ENCODE results near the gene HENMT1.

HENMT1 gene

DNA sequence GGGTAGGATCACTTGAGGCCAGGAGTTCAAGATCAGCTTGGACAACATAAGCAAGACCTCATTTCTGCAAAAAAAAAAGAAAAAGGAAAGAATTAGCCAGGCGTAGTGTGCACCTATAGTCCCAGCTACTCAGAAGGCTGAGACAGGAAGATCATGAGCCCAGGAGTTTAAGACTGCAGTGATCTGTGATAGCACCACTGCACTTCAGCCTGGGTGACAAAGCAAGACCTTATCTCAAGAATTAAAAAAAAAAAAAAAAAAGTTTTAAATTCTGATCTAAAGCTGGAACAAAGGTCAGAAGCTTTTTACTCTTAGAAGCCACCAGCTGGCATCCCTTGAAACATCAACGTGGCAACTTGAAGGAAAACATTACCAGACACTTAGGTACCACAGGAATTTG lies 45.3 kb downstream of the HENMT1 start:
- H3K4me1 ChIP-seq (ENCODE audit: control insufficient read depth, low read depth, low read length) = no peaks in the 10 kb centered on the region
- no peaks in the 10 kb centered on the region for H3K9me3 ChIP-seq (ENCODE audit: control insufficient read depth, low read depth, low read length)
- no peak overlapping the region for H3K27ac ChIP-seq (ENCODE audit: low read length)
- no peaks in the 10 kb centered on the region for H3K27me3 ChIP-seq (ENCODE audit: control insufficient read depth, insufficient read depth, low read length)
- no peak overlapping the region for H3K9ac ChIP-seq (ENCODE audit: low read length)
- H3K4me3 ChIP-seq (ENCODE audit: low read length) = no peak overlapping the region
- H3K36me3 ChIP-seq (ENCODE audit: control insufficient read depth, low read depth, low read length) = peaks cover 5% of the 10 kb centered on the region

DNA sequence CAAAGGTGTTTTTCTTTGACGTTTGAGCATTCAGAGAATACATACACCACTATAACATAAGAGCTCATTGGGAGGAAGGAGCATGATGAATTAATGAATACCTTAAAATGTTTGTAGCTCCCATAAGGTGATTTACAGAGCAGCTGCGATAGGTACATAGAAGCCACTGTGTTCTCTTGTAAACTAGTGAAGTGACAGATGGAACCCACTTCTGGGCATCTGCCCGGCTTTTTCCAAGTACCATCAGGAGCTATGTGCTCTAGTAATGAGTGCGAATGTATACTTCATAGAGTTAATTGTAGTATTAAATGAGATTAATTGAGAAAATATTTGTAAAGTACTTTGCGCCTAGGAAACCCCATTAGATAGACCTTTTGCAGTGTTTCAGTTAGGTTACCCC lies 48.4 kb downstream of the HENMT1 start:
- H3K9ac ChIP-seq (ENCODE audit: low read length) = no peak overlapping the region
- H3K27ac ChIP-seq (ENCODE audit: low read length) = no peak overlapping the region
- H3K36me3 ChIP-seq (ENCODE audit: control insufficient read depth, low read depth, low read length) = peaks cover 5% of the 10 kb centered on the region
- no peaks in the 10 kb centered on the region for H3K9me3 ChIP-seq (ENCODE audit: control insufficient read depth, low read depth, low read length)
- H3K4me1 ChIP-seq (ENCODE audit: control insufficient read depth, low read depth, low read length) = no peaks in the 10 kb centered on the region
- no peak overlapping the region for H3K4me3 ChIP-seq (ENCODE audit: low read length)
- H3K27me3 ChIP-seq (ENCODE audit: control insufficient read depth, insufficient read depth, low read length) = no peaks in the 10 kb centered on the region

- Histone ChIP-seq H3K4me1 (ENCODE audit: control insufficient read depth, low read depth, low read length) (no peaks in the 10 kb centered on the region), H3K27me3 (ENCODE audit: control insufficient read depth, insufficient read depth, low read length) (no peaks in the 10 kb centered on the region), H3K27ac (ENCODE audit: low read length) (no peak overlapping the region), H3K9me3 (ENCODE audit: control insufficient read depth, low read depth, low read length) (no peaks in the 10 kb centered on the region), H3K36me3 (ENCODE audit: control insufficient read depth, low read depth, low read length) (peaks cover 5% of the 10 kb centered on the region), H3K9ac (ENCODE audit: low read length) (no peak overlapping the region), H3K4me3 (ENCODE audit: low read length) (no peak overlapping the region)
These were observed 48.9 kb downstream of the HENMT1 start for GRCh38 chr1:108611984-108612383.

- Histone ChIP-seq H3K36me3 (ENCODE audit: control insufficient read depth, low read depth, low read length) (peaks cover 5% of the 10 kb centered on the region), H3K27ac (ENCODE audit: low read length) (no peak overlapping the region), H3K9me3 (ENCODE audit: control insufficient read depth, low read depth, low read length) (no peaks in the 10 kb centered on the region), H3K9ac (ENCODE audit: low read length) (no peak overlapping the region), H3K4me3 (ENCODE audit: low read length) (no peak overlapping the region), H3K4me1 (ENCODE audit: control insufficient read depth, low read depth, low read length) (no peaks in the 10 kb centered on the region), H3K27me3 (ENCODE audit: control insufficient read depth, insufficient read depth, low read length) (no peaks in the 10 kb centered on the region)
These were observed 50.8 kb downstream of the HENMT1 start for GRCh38 chr1:108610073-108610472.

DNA sequence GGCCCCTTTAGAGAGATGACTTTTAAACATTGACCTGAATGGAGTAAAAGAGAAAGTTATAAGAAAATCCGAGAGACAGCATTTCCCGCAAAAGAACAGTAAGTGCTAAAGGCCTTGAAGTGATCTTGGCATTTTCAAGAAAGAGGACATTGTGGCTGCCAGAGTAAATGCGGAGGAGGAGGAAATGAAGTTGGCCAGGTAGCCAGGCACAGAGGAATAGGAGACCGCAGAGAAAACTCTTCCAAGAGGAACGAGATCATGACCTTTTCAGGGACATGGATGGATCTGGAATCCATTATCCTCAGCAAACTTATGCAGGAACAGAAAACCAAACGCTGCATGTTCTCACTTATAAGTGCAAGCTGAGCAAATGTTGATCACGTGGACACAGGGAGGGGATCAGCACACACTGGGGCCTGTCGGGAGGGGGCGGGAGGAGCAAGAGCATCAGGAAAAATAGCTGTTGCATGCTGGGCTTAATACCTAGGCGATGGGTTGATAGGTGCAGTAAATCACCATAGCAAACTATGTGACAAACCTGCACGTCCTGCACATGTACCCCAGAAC lies 51.3 kb downstream of the HENMT1 start:
- no peak overlapping the region for H3K9ac ChIP-seq (ENCODE audit: low read length)
- H3K4me1 ChIP-seq (ENCODE audit: control insufficient read depth, low read depth, low read length) = no peaks in the 10 kb centered on the region
- H3K27me3 ChIP-seq (ENCODE audit: control insufficient read depth, insufficient read depth, low read length) = no peaks in the 10 kb centered on the region
- peaks cover 5% of the 10 kb centered on the region for H3K36me3 ChIP-seq (ENCODE audit: control insufficient read depth, low read depth, low read length)
- no peak overlapping the region for H3K27ac ChIP-seq (ENCODE audit: low read length)
- no peaks in the 10 kb centered on the region for H3K9me3 ChIP-seq (ENCODE audit: control insufficient read depth, low read depth, low read length)
- H3K4me3 ChIP-seq (ENCODE audit: low read length) = no peak overlapping the region

- Histone ChIP-seq H3K4me1 (ENCODE audit: control insufficient read depth, low read depth, low read length) (no peaks in the 10 kb centered on the region), H3K4me3 (ENCODE audit: low read length) (no peak overlapping the region), H3K36me3 (ENCODE audit: control insufficient read depth, low read depth, low read length) (no peaks in the 10 kb centered on the region), H3K9ac (ENCODE audit: low read length) (no peak overlapping the region), H3K27me3 (ENCODE audit: control insufficient read depth, insufficient read depth, low read length) (no peaks in the 10 kb centered on the region), H3K9me3 (ENCODE audit: control insufficient read depth, low read depth, low read length) (no peaks in the 10 kb centered on the region), H3K27ac (ENCODE audit: low read length) (no peak overlapping the region)
These were observed 54.4 kb downstream of the HENMT1 start for GRCh38 chr1:108606478-108606877.

GRCh38 chr1:108605633-108606032 lies 55.3 kb downstream of the HENMT1 start:
- no peaks in the 10 kb centered on the region for H3K36me3 ChIP-seq (ENCODE audit: control insufficient read depth, low read depth, low read length)
- no peak overlapping the region for H3K4me3 ChIP-seq (ENCODE audit: low read length)
- no peak overlapping the region for H3K27ac ChIP-seq (ENCODE audit: low read length)
- no peaks in the 10 kb centered on the region for H3K9me3 ChIP-seq (ENCODE audit: control insufficient read depth, low read depth, low read length)
- H3K9ac ChIP-seq (ENCODE audit: low read length) = no peak overlapping the region
- no peaks in the 10 kb centered on the region for H3K4me1 ChIP-seq (ENCODE audit: control insufficient read depth, low read depth, low read length)
- no peaks in the 10 kb centered on the region for H3K27me3 ChIP-seq (ENCODE audit: control insufficient read depth, insufficient read depth, low read length)

GRCh38 chr1:108601708-108602410 lies 59.0 kb downstream of the HENMT1 start:
- no peaks in the 10 kb centered on the region for H3K36me3 ChIP-seq (ENCODE audit: control insufficient read depth, low read depth, low read length)
- H3K4me3 ChIP-seq (ENCODE audit: low read length) = no peak overlapping the region
- no peaks in the 10 kb centered on the region for H3K4me1 ChIP-seq (ENCODE audit: control insufficient read depth, low read depth, low read length)
- no peak overlapping the region for H3K27ac ChIP-seq (ENCODE audit: low read length)
- no peaks in the 10 kb centered on the region for H3K9me3 ChIP-seq (ENCODE audit: control insufficient read depth, low read depth, low read length)
- no peaks in the 10 kb centered on the region for H3K27me3 ChIP-seq (ENCODE audit: control insufficient read depth, insufficient read depth, low read length)
- no peak overlapping the region for H3K9ac ChIP-seq (ENCODE audit: low read length)

DNA sequence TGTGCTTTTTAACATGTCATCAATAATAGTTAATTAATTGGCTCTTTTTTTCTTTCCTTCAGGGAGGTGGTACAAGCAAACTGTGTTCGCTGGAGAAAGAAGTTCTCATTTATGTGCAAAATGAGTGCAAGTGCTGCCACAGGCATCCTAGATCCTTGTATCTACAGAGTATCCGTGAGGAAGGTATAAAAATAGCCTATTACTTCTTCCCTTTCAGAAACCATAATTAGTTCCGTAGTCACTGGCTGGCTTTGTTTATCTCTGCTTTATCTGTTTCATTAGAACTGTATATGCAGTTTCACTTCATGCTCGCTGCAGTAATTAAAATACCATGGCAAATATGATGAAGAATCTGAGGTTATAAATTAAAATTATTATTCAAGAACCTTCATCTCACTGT lies 60.4 kb downstream of the HENMT1 start:
- no peaks in the 10 kb centered on the region for H3K4me1 ChIP-seq (ENCODE audit: control insufficient read depth, low read depth, low read length)
- H3K27me3 ChIP-seq (ENCODE audit: control insufficient read depth, insufficient read depth, low read length) = no peaks in the 10 kb centered on the region
- H3K9me3 ChIP-seq (ENCODE audit: control insufficient read depth, low read depth, low read length) = no peaks in the 10 kb centered on the region
- no peaks in the 10 kb centered on the region for H3K36me3 ChIP-seq (ENCODE audit: control insufficient read depth, low read depth, low read length)
- no peak overlapping the region for H3K9ac ChIP-seq (ENCODE audit: low read length)
- no peak overlapping the region for H3K4me3 ChIP-seq (ENCODE audit: low read length)
- no peak overlapping the region for H3K27ac ChIP-seq (ENCODE audit: low read length)

GRCh38 chr1:108598340-108598739 lies 62.6 kb downstream of the HENMT1 start:
- Histone ChIP-seq H3K9me3 (ENCODE audit: control insufficient read depth, low read depth, low read length) (no peaks in the 10 kb centered on the region), H3K36me3 (ENCODE audit: control insufficient read depth, low read depth, low read length) (no peaks in the 10 kb centered on the region), H3K9ac (ENCODE audit: low read length) (no peak overlapping the region), H3K27ac (ENCODE audit: low read length) (no peak overlapping the region), H3K4me3 (ENCODE audit: low read length) (no peak overlapping the region), H3K4me1 (ENCODE audit: control insufficient read depth, low read depth, low read length) (no peaks in the 10 kb centered on the region), H3K27me3 (ENCODE audit: control insufficient read depth, insufficient read depth, low read length) (no peaks in the 10 kb centered on the region)
